ENCODE results near the gene KRTAP12-1.

- TF ChIP-seq, protein P1, sequence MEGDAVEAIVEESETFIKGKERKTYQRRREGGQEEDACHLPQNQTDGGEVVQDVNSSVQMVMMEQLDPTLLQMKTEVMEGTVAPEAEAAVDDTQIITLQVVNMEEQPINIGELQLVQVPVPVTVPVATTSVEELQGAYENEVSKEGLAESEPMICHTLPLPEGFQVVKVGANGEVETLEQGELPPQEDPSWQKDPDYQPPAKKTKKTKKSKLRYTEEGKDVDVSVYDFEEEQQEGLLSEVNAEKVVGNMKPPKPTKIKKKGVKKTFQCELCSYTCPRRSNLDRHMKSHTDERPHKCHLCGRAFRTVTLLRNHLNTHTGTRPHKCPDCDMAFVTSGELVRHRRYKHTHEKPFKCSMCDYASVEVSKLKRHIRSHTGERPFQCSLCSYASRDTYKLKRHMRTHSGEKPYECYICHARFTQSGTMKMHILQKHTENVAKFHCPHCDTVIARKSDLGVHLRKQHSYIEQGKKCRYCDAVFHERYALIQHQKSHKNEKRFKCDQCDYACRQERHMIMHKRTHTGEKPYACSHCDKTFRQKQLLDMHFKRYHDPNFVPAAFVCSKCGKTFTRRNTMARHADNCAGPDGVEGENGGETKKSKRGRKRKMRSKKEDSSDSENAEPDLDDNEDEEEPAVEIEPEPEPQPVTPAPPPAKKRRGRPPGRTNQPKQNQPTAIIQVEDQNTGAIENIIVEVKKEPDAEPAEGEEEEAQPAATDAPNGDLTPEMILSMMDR (IDR thresholded peaks at IDR 0.05; ENCODE audit: insufficient read depth, low read depth, low read length) = no peak
- no peak for TF ChIP-seq EZH2 (IDR thresholded peaks at IDR 0.05; ENCODE audit: insufficient read depth, low read length)
Measured at GRCh38 chr21:44704636-44705001, 22.7 kb upstream of the KRTAP12-1 start.
